Keratinocyte (primary cell): Measurements from ENCODE around the gene SH3RF1. TPM values are rescaled to one million over a fixed set of nuclear protein-coding genes. Genes with fewer than 3 reads are reported as not detected.

Experiments used
- DNase-seq: peaks from one replicate; pipeline ENCODE4 v3.0.0-alpha.2; 2011; ENCODE audit warnings: low read depth, missing footprints, low spot score
- FAIRE-seq: peaks from 2 replicates; lab custom pipeline; 2011; peaks lifted over from hg19 to GRCh38; lab: Jason Lieb, UNC
- H2AFZ ChIP-seq: 2 replicates; pipeline ENCODE4 v1.6.0; 2012; ENCODE audit warnings: low read length, control low read depth, inconsistent platforms; ENCODE audit not compliant: control insufficient read depth
- H3K27ac ChIP-seq: 2 replicates; pipeline ENCODE4 v1.5.1; 2011; ENCODE audit warnings: low read length; ENCODE audit not compliant: control insufficient read depth, insufficient read depth
- H3K27me3 ChIP-seq: 3 replicates; pipeline ENCODE4 v1.6.0; 2011; ENCODE audit warnings: low read length; ENCODE audit not compliant: control insufficient read depth, insufficient read depth; ENCODE audit errors: extremely low read depth
- H3K36me3 ChIP-seq, 2 experiments: 2 replicates in 1 of 2; 3 replicates in 1 of 2; pipeline ENCODE4 v1.5.1; 2011; ENCODE audit warnings: low read length in 2 of 2, mild to moderate bottlenecking in 1 of 2; ENCODE audit not compliant: control insufficient read depth in 2 of 2, insufficient read depth in 2 of 2; ENCODE audit errors: extremely low read depth in 1 of 2
- H3K4me1 ChIP-seq: 3 replicates; pipeline ENCODE4 v1.5.1; 2011; ENCODE audit warnings: low read length; ENCODE audit not compliant: control insufficient read depth, insufficient read depth; ENCODE audit errors: extremely low read depth
- H3K4me2 ChIP-seq: 3 replicates; pipeline ENCODE4 v1.6.0; 2011; ENCODE audit warnings: low read depth, low read length; ENCODE audit not compliant: control insufficient read depth, insufficient read depth; ENCODE audit errors: extremely low read depth
- H3K4me3 ChIP-seq, 3 experiments: fragments of 200-600 bp in 1 of 3; sonication (generic) in 1 of 3; 2 replicates in 2 of 3; 3 replicates in 1 of 3; pipeline ENCODE4 v1.5.1; 2011 to 2016; ENCODE audit warnings: low read length in 3 of 3, mild to moderate bottlenecking in 3 of 3, control low read depth in 2 of 3, inconsistent platforms in 1 of 3, low read depth in 1 of 3, mixed read lengths in 1 of 3, mixed run types in 1 of 3, moderate library complexity in 1 of 3; ENCODE audit not compliant: control insufficient read depth in 2 of 3, insufficient read depth in 2 of 3; ENCODE audit errors: extremely low read depth in 1 of 3
- H3K79me2 ChIP-seq: 2 replicates; pipeline ENCODE4 v1.6.0; 2012; ENCODE audit warnings: low read length; ENCODE audit not compliant: control insufficient read depth, insufficient read depth
- H3K9ac ChIP-seq: 3 replicates; pipeline ENCODE4 v1.6.0; 2011; ENCODE audit warnings: low read length; ENCODE audit not compliant: control insufficient read depth, insufficient read depth; ENCODE audit errors: extremely low read depth
- H3K9me1 ChIP-seq: 3 replicates; pipeline ENCODE4 v1.6.0; 2011; ENCODE audit warnings: low read length; ENCODE audit not compliant: control insufficient read depth, insufficient read depth; ENCODE audit errors: extremely low read depth
- H3K9me3 ChIP-seq: 2 replicates; pipeline ENCODE4 v1.5.1; 2012; ENCODE audit warnings: low read depth, low read length; ENCODE audit not compliant: control insufficient read depth
- H4K20me1 ChIP-seq: 3 replicates; pipeline ENCODE4 v1.6.0; 2011; ENCODE audit warnings: low read length; ENCODE audit not compliant: control insufficient read depth, insufficient read depth; ENCODE audit errors: extremely low read depth
- CTCF ChIP-seq, 3 experiments: IDR thresholded peaks in 1 of 3; conservative IDR thresholded peaks in 1 of 3; optimal IDR thresholded peaks in 1 of 3; 2 replicates in 2 of 3; 3 replicates in 1 of 3; pipeline versions ENCODE3 to v1.5.1; 2011; ENCODE audit warnings: low read length in 3 of 3, mild to moderate bottlenecking in 3 of 3, moderate library complexity in 2 of 3, control low read depth in 1 of 3, inconsistent platforms in 1 of 3; ENCODE audit not compliant: insufficient read depth in 2 of 3; ENCODE audit errors: extremely low read depth in 1 of 3
- EZH2 ChIP-seq: IDR thresholded peaks from one replicate; pipeline ENCODE4 v1.6.1; 2012; ENCODE audit warnings: inconsistent platforms, mild to moderate bottlenecking, low read length, moderate library complexity
- dilution Hi-C: fragments of 300-500 bp; cut with MboI; formaldehyde crosslinking; loops from one replicate; pipeline ENCODE4 v1.7.0; 2020; ENCODE audit warnings: low sequenced_read_pairs; ENCODE audit not compliant: extremely low pct_ligation_motif_present
- polyA plus RNA-seq, 5 experiments: library from polyadenylated mRNA; depleted of rRNA in 3 of 5; stranded (reverse) in 3 of 5; stranded (forward) in 1 of 5; unstranded in 1 of 5; fragments of >200 nt; gene quantifications; 1 replicate in 1 of 5; 2 replicates in 3 of 5; 3 replicates in 1 of 5; pipeline versions ENCODE4 v1.2.1 to v1.2.3, GENCODE V29; 2011 to 2012; ENCODE audit warnings: missing spikeins in 2 of 5, low read depth in 1 of 5, low replicate concordance in 1 of 5

Gene SH3RF1
- polyA plus RNA-seq, 1 donor (not counting 4 experiments of a cell fraction or from before 2014, with no cell fraction given), result 9.5 TPM

DNA sequence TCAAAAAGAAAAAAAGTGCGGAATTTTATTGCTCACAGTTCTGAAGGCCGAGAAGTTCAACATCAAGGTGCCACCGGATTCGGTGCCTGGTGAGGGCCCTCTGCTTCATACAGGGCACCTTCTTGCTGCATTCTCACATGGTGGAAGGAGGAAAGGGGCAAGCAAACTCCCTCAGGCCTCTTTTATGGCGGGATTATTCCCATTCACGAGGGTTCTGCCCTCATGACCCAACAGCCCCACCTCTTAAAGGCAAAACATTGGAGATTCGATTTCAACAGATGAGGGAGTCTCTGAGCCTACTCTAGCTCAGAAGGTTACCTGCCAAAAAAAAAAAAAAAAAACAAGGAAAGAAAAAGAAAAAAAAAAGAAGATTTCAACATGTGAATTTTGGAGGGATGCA, 196.6 kb downstream of the SH3RF1 start:
- no peak for FAIRE-seq
- no peak for TF ChIP-seq EZH2
- no peak for TF ChIP-seq CTCF (optimal IDR thresholded peaks at IDR 0.05 in 1 of 3, IDR thresholded peaks at IDR 0.05 in 1 of 3, conservative IDR thresholded peaks at IDR 0.05 in 1 of 3; ENCODE audit: extremely low read depth in 1 of 3, insufficient read depth in 2 of 3, low read length in 3 of 3)

DNA sequence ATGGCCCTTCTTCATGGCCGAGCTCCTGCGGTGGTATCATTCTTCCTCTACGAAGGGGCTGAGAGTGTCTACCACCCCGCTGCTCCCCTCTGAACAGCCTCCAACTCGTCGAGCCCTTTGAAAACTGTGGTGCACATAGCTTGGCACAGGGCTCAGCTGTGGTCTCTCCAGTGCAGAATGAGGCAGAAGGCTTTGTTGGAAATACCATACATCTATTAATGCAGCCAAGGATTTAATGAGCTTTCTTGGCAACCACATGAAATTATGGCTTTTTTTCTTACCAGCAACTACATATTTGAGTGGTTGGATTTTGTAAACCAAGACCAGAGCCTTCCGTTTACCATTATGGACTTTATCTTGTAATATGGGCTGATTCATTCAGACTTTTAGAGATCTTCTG, 199.0 kb downstream of the SH3RF1 start:
- Histone ChIP-seq H4K20me1 (no peaks in the 10 kb centered on the region), H3K4me1 (peaks cover 34% of the 10 kb centered on the region), H3K9ac (no peak overlapping the region), H3K27ac (peak overlapping the region; percentile 97), H2AFZ (no peak overlapping the region), H3K9me1 (no peaks in the 10 kb centered on the region), H3K4me2 (no peak overlapping the region), H3K79me2 (no peaks in the 10 kb centered on the region), H3K36me3 (no peaks in the 10 kb centered on the region), H3K9me3 (no peaks in the 10 kb centered on the region), H3K27me3 (no peaks in the 10 kb centered on the region), H3K4me3 (no peak overlapping the region)
- no peak for FAIRE-seq
- no peak for DNase-seq
- dilution Hi-C loops, result no loop called here
- no peak for TF ChIP-seq EZH2
- no peak for TF ChIP-seq CTCF (optimal IDR thresholded peaks at IDR 0.05 in 1 of 3, IDR thresholded peaks at IDR 0.05 in 1 of 3, conservative IDR thresholded peaks at IDR 0.05 in 1 of 3; ENCODE audit: extremely low read depth in 1 of 3, insufficient read depth in 2 of 3, low read length in 3 of 3)

More for the DNA sequence above, 196.6 kb downstream of the SH3RF1 start:
- no peak overlapping the region for H3K27ac ChIP-seq
- no peaks in the 10 kb centered on the region for H4K20me1 ChIP-seq
- dilution Hi-C loops, result no loop called here
- no peak overlapping the region for H3K9ac ChIP-seq
- no peaks in the 10 kb centered on the region for H3K36me3 ChIP-seq
- no peaks in the 10 kb centered on the region for H3K9me1 ChIP-seq
- no peak overlapping the region for H2AFZ ChIP-seq
- no peak overlapping the region for H3K4me2 ChIP-seq
- no peaks in the 10 kb centered on the region for H3K79me2 ChIP-seq
- no peak for DNase-seq
- no peak overlapping the region for H3K4me3 ChIP-seq
- H3K9me3 ChIP-seq, result no peaks in the 10 kb centered on the region
- H3K4me1 ChIP-seq, result peaks cover 24% of the 10 kb centered on the region
- H3K27me3 ChIP-seq, result no peaks in the 10 kb centered on the region
